GM21381 (cell line): ENCODE measurements around the gene CYP4F22.
"Not testable (repeated sequence)": the region's sequence is repeated elsewhere in the genome, so short reads cannot be mapped to it uniquely, and the experiment has no call there.

Experiments
- ATAC-seq: cut with Tn5 transposase; IDR thresholded peaks from one replicate; pipeline ENCODE4 v1.9.1; 2021; ENCODE audit warnings: mild to moderate bottlenecking, moderate library complexity; ENCODE audit not compliant: unreplicated experiment

Gene CYP4F22

DNA sequence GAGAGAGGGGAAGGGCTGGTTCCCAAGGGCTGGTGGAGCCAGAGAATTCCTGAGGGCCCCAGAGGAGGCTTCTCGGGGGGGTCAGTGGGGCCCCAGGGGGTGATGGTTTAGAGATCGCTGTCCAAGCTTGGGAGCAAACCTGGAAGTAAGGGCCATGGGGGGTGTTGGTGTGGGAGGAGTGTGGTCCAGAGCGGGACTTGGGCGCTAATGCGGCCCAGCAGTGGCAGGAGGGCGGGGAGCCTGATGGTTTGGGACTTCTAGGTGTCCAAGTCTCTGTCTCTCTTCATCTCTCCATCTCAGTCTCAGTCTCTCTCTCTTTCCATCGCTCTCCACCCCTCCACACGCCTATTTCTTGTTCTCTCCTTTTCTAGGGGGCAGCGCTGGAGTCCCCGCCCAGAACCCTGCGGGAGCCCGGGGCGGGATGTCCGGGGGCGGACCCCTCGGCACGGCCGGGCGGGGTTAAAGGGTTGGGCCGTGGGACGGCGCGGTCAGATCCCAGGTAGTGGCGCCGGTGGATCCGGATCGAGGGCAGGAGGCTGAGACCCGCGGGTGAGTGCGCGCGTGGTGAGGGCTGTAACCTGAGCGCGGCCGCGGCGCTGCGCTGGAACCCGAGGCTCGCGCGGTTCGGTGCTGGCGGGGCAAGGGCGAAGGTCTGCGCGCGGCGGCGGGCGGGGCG is at the start of gene CYP4F22:
Gene CYP4F22, plus strand, starts transcription at position 491 of the 676 bp plus-strand sequence. CDS start 16,812 bp downstream, outside the sequence.
- no peak for ATAC-seq

DNA sequence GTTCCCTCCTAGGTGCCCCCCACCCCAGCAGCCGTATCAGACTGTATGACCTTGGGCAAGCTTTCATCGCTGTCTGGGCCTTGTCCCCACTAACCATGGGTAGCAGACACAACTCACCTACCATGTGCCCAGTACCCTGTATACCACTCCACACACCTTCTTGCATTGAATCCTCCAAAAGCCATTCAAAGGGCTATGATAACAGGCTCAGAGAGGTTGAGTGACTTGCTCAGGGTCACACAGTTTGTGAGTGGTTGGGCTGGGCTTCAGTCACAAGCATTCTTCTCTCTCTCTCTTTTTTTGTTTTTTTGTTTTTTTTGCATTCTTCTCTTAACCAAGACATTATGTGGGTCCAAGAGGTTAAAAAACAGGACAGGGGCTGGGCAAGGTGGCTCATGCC is 46.6 kb upstream of the CYP4F22 start:
- no peak for ATAC-seq

DNA sequence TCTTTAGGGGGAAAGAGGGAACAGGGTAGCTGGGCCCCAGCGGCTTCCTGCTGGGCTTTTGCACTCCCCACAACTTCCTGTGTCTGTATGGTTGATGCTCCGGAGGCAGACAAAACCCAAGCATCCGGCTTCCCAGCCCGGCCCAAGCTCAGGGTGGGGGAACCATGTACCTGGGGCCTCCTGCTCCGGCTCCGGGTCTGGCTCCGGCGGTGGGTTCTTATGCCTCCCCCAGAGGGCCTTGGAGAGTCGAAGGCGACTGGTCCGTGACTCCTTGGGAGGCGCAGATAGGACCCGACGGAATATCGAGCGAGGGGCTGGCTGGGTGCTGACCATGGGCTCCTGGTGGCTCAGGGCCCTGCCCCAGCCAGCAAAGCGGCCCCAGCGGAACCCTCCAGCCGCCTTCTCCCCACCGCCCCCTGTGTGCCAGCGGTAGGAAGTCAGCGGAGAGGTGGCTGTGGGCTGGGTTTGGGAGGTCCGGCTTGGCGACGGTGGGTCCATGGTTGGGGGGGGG is 44.4 kb upstream of the CYP4F22 start:
- ATAC-seq: no peak

DNA sequence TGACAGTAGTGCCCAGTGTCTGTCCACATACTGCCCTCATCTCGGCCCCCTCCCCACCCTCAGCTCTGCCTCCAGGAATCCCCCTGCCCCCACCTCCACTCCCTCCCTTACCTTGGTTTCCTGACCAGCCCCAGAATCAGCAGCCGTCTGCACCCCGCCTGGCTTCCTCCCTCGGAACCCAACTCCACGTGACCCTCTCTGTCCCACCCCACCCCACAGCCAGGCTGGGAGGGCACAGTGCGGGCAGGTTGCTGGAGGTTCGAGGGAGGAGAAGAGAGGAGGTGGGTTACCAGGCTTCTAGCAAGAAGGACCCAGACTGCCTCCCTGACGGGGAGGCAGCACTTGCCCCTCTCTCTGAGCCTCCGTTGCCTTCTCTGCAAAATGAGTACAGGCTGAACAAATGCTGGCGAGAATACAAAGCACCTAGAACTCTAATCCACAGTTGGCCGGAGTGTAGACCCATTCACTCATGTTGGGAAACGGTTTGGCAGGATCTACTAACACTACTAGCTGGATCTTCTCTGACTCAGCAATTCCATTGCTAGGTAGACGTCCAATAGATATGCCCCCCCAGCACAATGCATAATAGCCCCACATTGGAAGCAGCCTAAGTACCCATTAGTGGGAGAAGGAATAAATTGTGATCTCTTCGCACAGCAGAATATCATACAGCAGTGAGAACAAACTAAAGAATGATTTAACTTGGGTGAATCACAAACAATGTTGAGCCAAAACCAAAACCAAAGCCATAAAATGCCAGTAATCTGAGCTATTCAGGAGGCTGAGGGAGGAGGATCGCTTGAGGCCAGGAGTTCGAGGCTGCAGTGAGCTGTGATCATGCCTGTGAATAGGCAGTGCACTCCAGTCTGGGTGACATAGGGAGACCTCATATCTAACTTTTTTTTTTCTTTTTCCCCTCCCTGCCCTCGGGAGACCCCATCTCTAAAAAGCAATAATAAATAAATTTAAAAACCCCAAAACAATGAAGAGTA is 43.6 kb upstream of the CYP4F22 start, which contains the start of gene RASAL3:
Gene RASAL3, minus strand, starts transcription at position 151 of the 992 bp plus-strand sequence. CDS start 186 bp downstream, outside the sequence.
- peak; percentile 41 for ATAC-seq

DNA sequence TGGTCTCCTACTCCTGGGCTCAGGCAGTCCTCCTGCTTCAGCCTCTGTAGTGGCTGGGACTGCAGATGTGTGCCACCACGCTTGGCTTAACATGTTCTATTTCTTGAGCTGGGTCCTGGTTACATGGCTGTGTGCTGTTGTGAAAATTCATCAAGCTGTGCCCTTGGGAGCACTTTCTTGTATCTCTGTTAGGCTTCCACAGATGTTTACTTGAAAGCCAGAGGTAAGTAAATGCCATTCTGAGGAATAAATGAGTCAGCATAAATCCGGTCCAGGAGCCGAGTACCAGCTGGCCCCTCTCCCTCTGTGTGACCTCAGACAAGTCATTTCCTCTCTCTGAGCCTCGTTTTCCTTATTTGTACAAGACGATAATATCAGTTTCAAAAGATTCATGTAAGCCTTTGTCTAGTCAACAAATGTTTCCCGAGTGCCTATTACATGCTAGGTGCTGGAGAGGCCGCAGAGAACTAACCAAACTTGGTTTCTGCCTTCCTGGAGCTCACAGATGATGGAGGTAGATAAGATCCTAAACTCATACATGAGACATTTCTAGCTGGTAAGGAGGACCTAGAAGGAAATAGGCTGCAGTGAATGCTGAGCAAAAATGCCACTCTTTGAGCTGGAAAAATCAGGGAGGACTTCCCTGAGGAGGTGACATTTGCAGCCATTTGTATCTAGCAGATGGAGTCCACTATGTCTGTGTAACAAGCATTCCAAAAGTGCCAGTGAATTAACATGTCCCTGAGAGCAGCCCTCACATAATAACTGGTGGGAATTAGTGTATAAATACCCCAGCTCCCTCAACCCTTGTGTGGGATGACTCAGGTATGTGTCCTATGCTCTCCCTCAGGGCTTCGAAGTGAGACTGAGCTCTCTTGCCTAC is 41.2 kb upstream of the CYP4F22 start:
- peak; percentile 42 for ATAC-seq

DNA sequence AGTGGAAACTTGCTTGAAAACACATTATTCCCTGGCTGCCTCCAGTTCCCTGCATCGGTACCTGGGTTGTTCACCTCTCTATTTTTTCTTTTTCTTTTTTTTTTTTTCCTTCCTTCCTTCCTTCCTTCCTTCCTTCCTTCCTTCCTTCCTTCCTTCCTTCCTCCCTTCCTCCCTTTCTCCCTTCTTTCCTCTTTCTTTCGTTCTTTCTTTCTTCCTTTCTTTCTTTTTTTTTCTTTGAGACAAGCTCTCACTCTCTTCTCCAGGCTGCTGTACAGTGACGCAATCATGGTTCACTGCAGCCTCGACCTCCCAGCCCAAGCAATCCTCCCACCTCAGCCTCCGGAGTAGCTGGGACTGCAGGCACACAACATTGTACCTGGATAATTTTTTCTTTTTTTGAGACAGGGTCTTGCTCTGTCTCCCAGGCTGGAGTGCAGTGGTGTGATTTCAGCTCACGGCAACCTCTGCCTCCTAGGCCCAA is 40.6 kb upstream of the CYP4F22 start:
- no peak for ATAC-seq

DNA sequence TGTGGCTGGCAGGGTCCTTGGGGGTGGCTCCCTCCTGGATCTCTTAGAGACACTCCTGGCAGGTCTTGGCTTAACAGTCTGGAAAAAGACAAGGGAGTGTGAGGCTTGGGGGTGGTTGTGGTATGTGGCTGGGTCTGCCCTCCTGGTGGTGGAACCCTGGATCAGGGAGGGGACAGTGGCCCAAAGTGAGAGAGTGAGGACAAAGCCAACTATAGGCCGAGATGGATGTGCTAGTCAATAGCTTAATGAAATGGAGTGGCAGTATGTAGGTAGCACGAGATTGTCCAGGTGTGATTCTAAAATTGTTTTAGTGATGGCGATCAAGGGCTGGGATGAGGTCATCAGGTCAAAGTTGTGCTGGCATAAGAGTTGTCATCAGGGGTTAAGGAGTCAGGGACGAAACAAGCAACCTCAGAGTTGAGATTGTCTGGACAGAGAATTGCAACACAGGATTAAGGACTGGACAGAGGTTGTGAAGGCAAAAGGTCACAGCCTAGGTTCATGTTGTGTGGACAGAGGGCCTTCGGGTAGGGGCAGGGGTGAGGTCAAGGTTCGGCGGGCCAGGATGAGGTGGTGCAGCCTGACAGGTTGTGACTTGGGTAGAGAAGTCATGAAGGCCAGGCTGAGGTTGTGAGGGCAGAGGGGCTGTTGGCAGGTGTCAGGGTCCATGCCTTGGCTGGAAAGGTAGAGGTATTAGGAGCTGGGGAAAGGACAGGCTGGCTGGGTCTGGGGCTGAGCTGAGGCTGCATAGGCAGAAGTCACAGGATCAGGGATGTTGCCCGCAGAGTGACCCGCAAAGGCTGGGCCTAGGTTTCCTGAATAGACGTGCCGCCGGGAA is 39.4 kb upstream of the CYP4F22 start:
- ATAC-seq: no peak

DNA sequence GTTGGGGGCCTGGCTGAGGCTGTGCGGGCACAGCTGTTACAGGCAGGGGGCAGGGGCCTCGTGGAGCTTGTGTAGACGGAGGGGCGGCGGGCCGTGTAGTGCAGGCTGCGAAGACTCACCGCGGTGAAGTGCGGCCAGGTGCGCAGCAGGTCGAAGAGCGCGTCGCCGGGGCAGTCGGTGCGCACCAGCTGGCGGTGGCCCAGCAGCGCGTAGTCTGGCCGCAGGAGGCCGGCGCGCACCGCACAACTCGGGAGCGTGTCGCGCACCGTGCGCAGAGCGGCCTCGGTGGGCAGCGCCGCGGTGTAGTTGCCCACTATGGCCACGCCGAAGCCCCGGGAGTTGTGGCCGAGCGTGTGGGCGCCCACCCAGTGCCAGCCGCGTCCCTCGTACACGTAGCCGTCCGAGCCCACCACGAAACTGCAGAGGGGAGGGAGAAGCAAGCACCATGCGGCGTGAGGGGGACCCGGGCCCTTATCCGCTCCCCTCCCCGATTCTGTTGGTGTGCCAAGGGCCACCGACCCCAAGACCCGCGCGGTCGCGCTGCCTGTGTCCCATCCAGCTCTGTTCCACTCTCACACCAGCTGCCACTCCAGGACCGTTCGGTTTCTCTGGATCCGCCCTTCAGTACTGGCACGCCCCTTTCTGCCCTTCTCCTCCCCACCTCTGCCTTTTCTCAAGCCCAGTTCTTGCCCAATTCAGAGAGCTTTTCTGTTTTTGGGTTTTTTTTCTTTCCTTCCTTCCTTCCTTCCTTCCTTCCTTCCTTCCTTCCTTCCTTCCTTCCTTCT is 38.6 kb upstream of the CYP4F22 start:
- ATAC-seq: no peak

DNA sequence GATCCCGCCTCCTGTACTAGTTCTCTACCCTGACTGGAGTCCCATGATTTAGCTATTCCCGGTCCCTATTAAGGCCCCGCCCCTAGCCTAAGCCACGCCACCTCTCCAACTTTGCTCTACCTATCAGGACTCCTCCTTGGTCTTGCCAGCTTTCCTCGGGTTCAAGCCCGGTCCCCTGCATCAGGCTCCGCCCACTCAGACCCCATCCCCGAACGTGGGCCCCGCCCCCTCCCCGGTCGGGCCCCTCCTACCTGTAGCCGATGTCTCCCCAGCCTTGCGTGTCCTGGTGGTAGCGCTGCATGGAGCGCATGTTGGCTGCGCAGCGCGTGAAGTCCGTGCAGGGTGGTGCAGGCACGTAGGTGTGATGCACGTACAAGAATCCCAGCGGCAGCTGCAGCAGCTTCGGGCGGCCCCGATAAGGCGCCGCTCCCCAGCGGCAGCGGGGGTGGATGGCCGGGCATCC is 36.7 kb upstream of the CYP4F22 start:
- ATAC-seq: no peak

DNA sequence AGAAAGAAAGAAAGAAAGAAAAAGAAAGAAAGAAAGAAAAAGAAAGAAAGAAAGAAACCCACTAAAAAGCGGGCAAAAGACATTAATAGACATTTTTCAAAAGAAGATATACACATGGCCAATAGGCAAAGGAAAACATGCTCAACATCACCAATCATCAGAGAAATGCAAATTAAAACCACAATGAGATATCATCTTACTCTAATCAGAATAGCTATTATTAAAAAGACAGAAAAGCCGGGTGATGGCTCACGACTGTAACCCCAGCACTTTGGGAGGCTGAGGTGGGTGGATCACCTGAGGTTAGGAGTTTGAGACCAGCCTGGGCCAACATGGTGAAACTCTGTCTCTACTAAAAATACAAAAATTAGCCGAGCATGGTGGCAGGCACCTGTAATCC is 34.5 kb upstream of the CYP4F22 start:
- ATAC-seq: not testable (repeated sequence)

DNA sequence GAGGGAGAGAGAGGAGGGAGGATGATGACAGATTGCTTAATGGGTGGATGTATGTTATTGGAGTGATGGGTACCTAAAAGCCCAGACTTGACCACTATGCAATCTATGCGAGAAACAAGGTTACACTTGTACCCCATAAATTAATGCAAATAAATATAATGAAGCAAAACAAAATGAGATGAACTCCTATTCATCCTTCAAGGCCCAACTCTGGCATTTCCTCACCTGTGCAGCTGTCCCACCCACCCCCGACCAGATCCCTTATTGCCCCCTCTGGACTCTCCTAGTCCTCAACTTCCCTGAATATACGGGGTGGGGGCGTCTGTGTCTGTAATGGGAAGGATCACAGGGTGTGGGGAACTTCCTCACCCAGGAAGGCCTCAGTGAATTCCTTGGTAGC is 33.2 kb upstream of the CYP4F22 start:
- no peak for ATAC-seq

DNA sequence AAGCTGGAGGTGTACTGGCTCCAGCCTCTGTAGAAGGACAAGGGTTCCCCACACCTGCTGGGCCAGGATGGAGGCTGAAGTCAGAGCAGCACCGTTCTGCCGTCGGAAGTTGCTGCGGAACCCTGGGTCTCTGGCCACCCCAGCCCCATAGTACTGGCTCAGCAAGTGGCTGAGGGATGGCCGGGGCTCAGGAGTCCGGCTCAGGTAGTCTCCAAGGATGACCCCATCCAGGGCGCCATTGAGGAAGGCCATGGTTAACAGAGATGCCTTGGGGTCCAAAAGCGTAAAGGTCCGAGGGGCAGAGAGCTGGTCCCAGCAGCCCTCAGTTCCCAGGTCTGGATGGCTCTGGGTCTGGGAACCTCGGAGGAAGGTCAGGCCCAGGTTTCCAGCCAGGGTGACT is 32.7 kb upstream of the CYP4F22 start:
- no peak for ATAC-seq

DNA sequence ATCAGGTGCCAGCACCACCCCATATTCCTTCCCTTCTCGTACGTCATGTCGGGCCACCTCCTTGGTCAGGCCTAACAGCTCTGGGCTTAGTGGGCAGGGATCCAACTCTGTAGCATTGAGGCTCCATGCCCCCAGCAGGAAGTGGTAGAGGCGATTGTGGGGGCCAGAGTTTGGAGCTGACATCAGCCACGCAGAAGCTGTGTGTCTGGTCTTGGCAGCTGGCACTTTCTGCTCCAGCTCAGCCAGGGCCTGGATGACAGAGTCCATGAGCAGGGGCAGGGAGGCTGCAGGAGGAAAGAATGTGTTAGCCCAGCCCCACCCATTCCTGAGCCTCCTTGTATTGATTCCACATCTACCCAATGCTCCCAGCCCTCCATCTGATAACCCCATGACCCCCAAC is 32.0 kb upstream of the CYP4F22 start:
- ATAC-seq: no peak

DNA sequence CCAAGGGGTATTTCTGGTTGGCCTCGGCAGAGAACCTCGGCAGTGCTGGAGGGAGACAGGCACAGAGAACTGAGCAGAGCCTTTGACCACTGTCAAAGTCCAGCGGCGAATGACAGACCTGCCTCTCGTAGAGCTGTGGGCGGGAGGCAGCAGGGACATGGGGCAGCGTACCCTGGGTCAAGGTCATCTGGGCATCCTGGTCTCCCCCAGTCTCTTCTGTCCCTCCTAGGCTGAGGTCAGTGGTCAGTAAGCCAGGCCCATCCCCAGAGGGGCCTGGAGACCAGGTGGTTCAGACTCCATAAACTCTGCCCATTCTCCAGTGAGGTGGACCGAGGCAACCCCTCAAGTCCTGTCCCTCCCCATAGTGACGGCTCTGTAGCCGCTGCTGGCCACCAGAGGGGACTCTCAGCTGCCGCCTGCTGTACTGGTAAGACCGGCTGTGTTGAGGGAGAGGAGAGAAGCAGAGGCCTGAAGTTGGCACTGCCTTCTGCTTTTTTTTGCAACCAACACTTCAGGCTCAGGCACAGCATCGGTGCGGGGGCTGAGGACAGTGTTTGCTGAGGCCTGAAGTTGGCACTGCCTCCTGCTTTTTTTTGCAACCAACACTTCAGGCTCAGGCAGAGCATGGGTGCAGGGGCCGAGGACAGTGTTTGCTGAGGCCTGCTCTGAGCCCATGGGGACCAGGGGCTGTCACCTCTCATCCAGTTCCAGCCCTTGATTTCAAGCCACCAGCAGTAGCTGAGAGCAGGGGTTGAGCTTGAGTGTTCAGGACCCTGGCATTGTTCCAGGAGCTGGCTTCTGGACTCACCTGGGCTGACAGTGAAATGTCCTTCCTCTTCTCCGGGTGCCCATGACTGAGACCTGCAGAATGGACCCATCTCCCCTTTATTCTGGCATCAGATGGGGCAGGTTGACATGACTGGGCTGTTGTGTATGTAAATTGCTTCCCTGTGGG is 28.7 kb upstream of the CYP4F22 start, which contains the start of gene PGLYRP2:
Gene PGLYRP2, minus strand, starts transcription at position 111 of the 955 bp plus-strand sequence. CDS start 130 bp downstream, outside the sequence.
- ATAC-seq: no peak

DNA sequence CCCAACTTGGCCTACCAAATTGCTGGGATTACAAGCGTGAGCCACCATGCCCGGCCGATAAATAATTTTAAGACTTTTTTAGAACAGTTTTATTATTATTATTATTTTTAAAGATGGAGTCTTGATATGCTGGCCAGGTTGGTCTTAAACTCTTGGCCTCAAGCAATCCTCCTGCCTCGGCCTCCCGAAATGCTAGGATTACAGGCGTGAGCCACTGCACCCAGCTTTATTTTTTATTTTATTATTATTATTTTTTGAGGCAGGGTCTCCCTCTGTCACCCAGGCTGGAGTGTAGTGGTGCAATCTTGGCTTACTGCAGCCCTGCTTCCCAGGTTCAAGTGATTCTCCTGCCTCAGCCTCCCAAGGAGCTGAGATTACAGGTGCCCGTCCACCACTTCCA is 27.3 kb upstream of the CYP4F22 start:
- not testable (repeated sequence) for ATAC-seq

DNA sequence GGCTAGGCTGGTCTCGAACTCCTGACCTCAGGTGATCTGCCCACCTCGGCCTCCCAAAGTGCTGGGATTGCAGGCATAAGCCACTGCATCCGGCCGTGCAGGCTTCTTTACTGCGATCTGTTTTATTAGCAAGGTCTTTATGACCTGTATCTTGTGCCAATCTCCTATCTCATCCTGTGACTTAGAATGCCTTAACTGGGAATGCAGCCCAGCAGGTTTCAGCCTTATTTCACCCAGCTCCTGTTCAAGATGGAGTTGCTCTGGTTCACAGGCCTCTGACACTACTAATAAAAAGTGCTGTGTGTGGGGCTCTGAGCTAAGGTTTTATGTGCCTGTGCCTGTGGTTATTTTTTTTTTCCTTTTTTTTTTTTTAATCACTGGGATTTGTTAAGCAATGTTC is 22.6 kb upstream of the CYP4F22 start:
- ATAC-seq: not testable (repeated sequence)

DNA sequence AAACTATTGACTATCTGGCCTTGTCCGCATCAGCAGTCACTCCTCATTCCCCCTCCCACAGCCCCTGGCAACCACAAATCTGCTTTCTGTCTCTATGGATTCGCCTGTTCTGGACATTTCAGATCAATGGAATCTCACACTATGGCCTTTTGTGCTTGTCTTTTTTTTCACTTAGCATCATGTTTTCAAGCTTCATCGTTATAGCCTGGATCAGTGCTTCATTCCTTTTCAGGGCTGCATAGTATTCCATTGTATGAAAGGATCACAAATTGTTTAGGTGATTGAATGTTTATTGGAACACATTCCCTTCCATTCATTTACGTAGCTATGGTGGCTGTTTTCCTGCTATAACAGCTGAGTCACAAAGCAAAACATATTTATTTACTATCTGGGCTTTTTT is 21.3 kb upstream of the CYP4F22 start:
- ATAC-seq: no peak
